ENCODE data around the gene FBXO42.

DNA sequence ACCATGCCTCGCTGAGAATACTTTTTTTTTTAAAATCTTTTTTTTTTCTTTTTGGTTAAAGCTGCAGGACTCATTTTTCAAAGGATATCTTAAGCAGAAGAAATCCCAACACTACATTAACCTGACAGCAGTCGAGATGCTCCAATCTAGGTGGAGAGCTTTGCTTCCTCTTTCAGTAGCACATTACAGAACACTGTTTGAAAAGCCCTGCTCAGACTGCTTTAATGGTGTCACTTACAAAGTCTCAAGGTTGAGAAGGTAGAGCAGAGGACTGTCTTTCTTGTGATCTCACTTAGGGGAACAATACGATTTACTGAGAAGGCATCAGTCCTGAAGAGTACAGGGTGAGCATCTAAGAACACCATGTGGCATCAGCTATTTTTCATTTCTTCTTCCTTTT, 94.3 kb downstream of the FBXO42 start:
- TF ChIP-seq POLR2AphosphoS5 (IDR thresholded peaks at IDR 0.05) (no peak), POLR2A (IDR thresholded peaks at IDR 0.05) (no peak), CTCF (IDR thresholded peaks at IDR 0.05) (no peak)

Measured in upper lobe of left lung (tissue), 4 donors.